ENCODE data around the gene FOXP1.

The FOXP1 gene

GRCh38 chr3:71485896-71486295 lies 97.6 kb downstream of the FOXP1 start:
- TF ChIP-seq EZH2phosphoT487 (IDR thresholded peaks at IDR 0.05; ENCODE audit: low read depth), result no peak
- TF ChIP-seq CTCF (IDR thresholded peaks at IDR 0.05; ENCODE audit: low read depth, low read length), result no peak
- Histone ChIP-seq H3K4me2 (ENCODE audit: low read length) (no peak overlapping the region), H3K27ac (ENCODE audit: low read length) (no peak overlapping the region), H3K79me2 (ENCODE audit: low read length) (no peaks in the 10 kb centered on the region), H3K36me3 (replicated peaks; ENCODE audit: low read depth, low read length) (no peaks in the 10 kb centered on the region), H4K20me1 (ENCODE audit: insufficient read depth, low read length) (no peaks in the 10 kb centered on the region), H2AFZ (ENCODE audit: low read depth, low read length) (no peak overlapping the region), H3K4me1 (ENCODE audit: low read length) (peaks cover 9% of the 10 kb centered on the region), H3K9me3 (ENCODE audit: insufficient read depth, low read length) (no peaks in the 10 kb centered on the region), H3K9ac (ENCODE audit: low read length) (no peak overlapping the region), H3K4me3 (ENCODE audit: low read length) (no peak overlapping the region), H3K27me3 (ENCODE audit: low read depth, low read length) (no peaks in the 10 kb centered on the region)

- Histone ChIP-seq H4K20me1 (ENCODE audit: insufficient read depth, low read length) (no peaks in the 10 kb centered on the region), H3K4me3 (ENCODE audit: low read length) (no peak overlapping the region), H3K4me2 (ENCODE audit: low read length) (no peak overlapping the region), H3K36me3 (replicated peaks; ENCODE audit: low read depth, low read length) (no peaks in the 10 kb centered on the region), H2AFZ (ENCODE audit: low read depth, low read length) (no peak overlapping the region), H3K27me3 (ENCODE audit: low read depth, low read length) (no peaks in the 10 kb centered on the region), H3K9ac (ENCODE audit: low read length) (no peak overlapping the region), H3K4me1 (ENCODE audit: low read length) (peaks cover 9% of the 10 kb centered on the region), H3K79me2 (ENCODE audit: low read length) (no peaks in the 10 kb centered on the region), H3K9me3 (ENCODE audit: insufficient read depth, low read length) (no peaks in the 10 kb centered on the region), H3K27ac (ENCODE audit: low read length) (no peak overlapping the region)
- TF ChIP-seq EZH2phosphoT487 (IDR thresholded peaks at IDR 0.05; ENCODE audit: low read depth) (no peak), CTCF (IDR thresholded peaks at IDR 0.05; ENCODE audit: low read depth, low read length) (no peak)
Measured at GRCh38 chr3:71484452-71484851, 99.1 kb downstream of the FOXP1 start.

GRCh38 chr3:71484047-71484446 lies 99.5 kb downstream of the FOXP1 start:
- Histone ChIP-seq H4K20me1 (ENCODE audit: insufficient read depth, low read length) (no peaks in the 10 kb centered on the region), H3K4me2 (ENCODE audit: low read length) (no peak overlapping the region), H3K27ac (ENCODE audit: low read length) (no peak overlapping the region), H3K4me1 (ENCODE audit: low read length) (peaks cover 9% of the 10 kb centered on the region), H3K79me2 (ENCODE audit: low read length) (no peaks in the 10 kb centered on the region), H2AFZ (ENCODE audit: low read depth, low read length) (no peak overlapping the region), H3K36me3 (replicated peaks; ENCODE audit: low read depth, low read length) (no peaks in the 10 kb centered on the region), H3K4me3 (ENCODE audit: low read length) (no peak overlapping the region), H3K9ac (ENCODE audit: low read length) (no peak overlapping the region), H3K9me3 (ENCODE audit: insufficient read depth, low read length) (no peaks in the 10 kb centered on the region), H3K27me3 (ENCODE audit: low read depth, low read length) (no peaks in the 10 kb centered on the region)
- no peak for TF ChIP-seq EZH2phosphoT487 (IDR thresholded peaks at IDR 0.05; ENCODE audit: low read depth)
- TF ChIP-seq CTCF (IDR thresholded peaks at IDR 0.05; ENCODE audit: low read depth, low read length), result 0 out of 2 replicates have a peak, but pooled peaks have one; percentile 3

- Histone ChIP-seq H3K27ac (ENCODE audit: low read length) (no peak overlapping the region), H3K9me3 (ENCODE audit: insufficient read depth, low read length) (no peaks in the 10 kb centered on the region), H2AFZ (ENCODE audit: low read depth, low read length) (no peak overlapping the region), H4K20me1 (ENCODE audit: insufficient read depth, low read length) (no peaks in the 10 kb centered on the region), H3K9ac (ENCODE audit: low read length) (no peak overlapping the region), H3K4me2 (ENCODE audit: low read length) (no peak overlapping the region), H3K4me3 (ENCODE audit: low read length) (no peak overlapping the region), H3K27me3 (ENCODE audit: low read depth, low read length) (no peaks in the 10 kb centered on the region), H3K4me1 (ENCODE audit: low read length) (peaks cover 9% of the 10 kb centered on the region), H3K36me3 (replicated peaks; ENCODE audit: low read depth, low read length) (no peaks in the 10 kb centered on the region), H3K79me2 (ENCODE audit: low read length) (no peaks in the 10 kb centered on the region)
- TF ChIP-seq EZH2phosphoT487 (IDR thresholded peaks at IDR 0.05; ENCODE audit: low read depth), result no peak
- no peak for TF ChIP-seq CTCF (IDR thresholded peaks at IDR 0.05; ENCODE audit: low read depth, low read length)
Measured at GRCh38 chr3:71482771-71483170, 100.8 kb downstream of the FOXP1 start.

Data from OCI-LY3 (cell line).